ENCODE results near the gene NADK.
"Not testable (repeated sequence)": the region's sequence is repeated elsewhere in the genome, so short reads cannot be mapped to it uniquely, and the experiment has no call there.

The NADK gene

DNA sequence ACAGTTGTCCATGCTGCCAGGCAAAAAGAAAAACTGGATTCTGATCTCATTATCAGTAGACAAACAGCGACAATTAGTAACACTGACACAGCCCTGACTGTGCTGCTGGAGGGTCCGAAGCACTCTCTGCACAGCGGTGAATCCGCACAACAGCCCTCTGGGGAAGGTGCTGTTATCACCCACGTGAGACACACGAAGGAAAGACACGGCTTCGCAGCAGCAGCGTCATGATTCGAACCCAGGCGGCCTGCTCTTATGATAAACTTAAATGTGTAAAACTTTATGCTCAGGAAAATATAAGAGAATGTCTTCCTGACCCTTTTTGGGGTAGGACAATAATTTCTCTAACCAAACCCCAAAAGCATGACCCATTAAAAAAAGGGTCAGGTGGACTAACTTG is 35.7 kb downstream of the NADK start:
- DNase-seq = not testable (repeated sequence)

DNA sequence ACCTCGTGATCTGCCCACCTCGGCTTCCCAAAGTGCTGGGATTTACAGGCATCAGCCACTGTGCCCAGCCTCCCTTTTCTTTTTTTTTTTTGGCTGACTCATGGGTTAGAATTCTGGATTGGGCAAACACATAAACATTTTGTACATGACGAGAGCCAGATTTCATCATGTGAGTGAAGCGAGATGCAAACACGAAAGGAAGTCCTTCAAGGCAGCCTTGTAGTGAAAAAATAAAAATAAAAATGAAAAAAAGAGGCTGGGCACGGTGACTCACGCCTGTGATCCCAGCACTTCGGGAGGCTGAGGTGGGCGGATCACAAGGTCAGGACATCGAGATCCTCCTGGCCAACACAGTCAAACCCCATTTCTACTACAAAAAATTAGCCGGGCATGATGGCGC is 37.3 kb downstream of the NADK start:
- DNase-seq = peak; percentile 35

- DNase-seq = not testable (repeated sequence)
Observed at GRCh38 chr1:1738799-1739337, 39.4 kb downstream of the NADK start.

DNA sequence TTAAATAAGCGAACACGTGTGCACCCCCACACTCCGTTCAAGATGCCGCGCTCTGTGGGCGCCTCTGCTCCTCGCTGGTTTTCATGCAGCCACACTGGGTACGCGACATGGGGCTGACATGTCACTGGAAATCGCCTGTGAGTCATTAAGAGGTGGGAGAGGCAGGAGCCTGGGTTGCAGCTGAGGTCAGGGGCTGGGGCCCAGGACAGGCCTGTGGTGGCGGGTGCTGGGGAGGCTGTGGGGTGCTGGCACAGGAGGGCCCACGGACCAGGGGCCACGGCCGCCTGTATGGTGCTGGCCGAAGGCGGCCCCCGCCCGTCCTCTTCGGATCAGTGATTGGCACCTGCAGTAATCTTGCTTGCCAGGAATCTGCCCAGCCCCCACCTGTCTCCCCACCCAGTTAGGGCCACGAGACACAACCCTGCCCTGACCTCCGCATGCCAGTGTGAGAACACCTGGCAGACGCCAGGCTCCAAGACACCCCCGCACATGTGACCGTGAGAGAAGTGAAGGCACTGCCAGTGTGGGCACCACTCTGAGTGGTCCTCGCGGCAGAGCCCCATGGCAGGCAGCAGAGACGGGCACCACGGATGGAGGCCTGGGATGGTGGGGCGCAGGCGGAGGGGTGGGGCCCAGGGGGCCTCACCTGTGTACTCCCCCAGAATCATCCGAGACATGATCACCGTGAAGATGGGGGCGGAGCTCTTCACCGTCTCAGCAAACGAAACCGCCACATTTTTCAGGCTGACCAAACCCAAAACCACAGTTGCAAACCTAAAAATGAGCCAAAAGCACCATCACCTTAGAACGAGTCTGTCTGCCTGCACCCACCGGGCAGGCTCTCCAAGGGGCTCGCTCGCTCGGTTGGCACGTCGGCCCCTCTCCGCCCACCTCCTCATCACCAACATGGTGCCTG is 40.3 kb downstream of the NADK start:
- DNase-seq = not testable (repeated sequence)

GRCh38 chr1:1732381-1732780 is 45.9 kb downstream of the NADK start:
- DNase-seq = no peak

- no peak for DNase-seq
Observed at GRCh38 chr1:1730870-1731269, 47.4 kb downstream of the NADK start.

GRCh38 chr1:1730230-1730629 is 48.0 kb downstream of the NADK start:
- not testable (repeated sequence) for DNase-seq

DNA sequence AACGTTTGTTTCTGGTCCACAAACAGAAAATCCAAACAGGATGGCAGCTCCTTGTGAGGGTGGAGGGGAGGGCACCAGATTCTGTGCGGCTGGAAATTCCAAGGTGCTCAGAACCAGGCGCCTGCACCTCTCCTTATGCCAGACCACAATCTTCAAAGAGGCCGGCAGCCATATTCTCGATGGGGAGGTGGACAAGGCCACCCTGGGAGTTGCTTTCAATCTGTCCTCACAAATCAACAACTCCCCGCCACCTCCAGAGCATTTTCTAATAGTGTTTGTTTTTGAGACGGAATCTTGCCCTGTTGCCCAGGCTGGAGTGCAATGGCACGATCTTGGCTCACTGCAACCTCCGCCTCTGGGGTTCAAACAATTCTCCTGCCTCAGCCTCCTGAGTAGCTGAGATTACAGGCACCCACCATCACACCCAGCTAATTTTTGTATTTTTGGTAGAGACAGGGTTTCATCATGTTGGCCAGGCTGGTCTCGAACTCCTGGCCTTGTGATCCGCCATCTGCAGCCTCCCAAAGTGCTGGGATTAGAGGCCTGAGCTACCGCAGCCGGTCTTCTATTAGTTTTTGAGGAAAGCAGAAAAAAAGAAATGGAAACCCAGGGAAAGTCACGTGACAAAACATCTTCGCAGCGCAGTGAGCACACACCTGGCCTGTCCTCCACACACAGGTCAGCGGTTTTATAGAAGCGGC is 49.0 kb downstream of the NADK start:
- DNase-seq = not testable (repeated sequence)

DNA sequence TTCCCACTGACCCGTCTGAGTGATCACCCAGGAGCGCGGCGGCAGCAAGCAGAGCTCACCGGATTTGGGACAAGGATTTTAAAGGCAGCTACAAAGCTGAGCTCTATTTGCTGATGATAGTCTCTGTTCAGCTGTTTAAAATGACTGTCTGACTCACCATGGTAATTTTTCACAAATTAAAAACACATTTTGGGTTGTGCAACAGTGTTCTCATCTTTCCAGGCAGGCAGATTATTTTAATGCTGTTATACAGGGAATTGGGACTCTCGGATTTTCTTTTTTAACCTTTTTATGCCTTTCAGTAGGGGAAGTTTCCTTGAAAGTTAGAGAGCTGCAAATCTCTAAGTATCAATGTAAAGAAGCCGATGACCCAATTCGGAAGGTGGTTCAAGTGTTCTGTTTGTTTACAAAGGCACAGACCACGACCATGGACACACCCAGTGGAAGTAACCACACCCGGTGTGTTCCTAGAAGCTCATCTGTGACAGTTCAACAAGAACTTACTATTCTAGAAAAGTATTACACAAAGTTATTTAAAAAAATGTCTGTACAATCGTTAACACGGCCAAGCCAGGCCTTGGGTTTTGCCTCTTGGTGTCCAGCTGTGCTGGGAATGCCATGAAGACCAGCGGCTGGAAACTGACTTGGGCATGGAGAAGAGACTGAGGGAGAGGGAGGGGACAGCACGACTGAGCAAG is 49.8 kb downstream of the NADK start:
- not testable (repeated sequence) for DNase-seq

- not testable (repeated sequence) for DNase-seq
Observed at GRCh38 chr1:1727131-1727651, 51.1 kb downstream of the NADK start.

GRCh38 chr1:1726088-1726487 is 52.2 kb downstream of the NADK start:
- DNase-seq = not testable (repeated sequence)

GRCh38 chr1:1724035-1724864 is 54.0 kb downstream of the NADK start, which contains the start of gene CDK11A:
CDK11A (minus strand) TSS chr1:1724357; CDS start chr1:1722818, 1,539 bp downstream.
- DNase-seq = peak; percentile 92

DNA sequence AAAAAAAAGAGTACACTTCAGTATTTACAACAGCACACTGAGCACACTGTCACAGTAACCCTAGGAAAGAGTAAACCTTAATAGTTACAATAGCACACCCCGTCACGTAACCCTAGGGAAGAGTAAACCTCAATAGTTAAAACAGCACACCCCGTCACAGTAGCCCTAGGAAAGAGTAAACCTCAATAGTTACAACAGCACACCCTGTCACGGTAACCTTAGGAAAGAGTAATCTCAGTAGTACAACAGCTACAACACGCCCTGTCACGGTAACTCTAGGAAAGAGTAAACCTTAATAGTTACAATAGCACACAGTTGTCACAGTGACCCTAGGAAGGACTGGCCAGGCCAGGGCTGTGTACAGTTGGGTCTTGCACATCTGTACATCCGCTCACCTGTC is 57.1 kb downstream of the NADK start:
- DNase-seq = no peak

- not testable (repeated sequence) for DNase-seq
Observed at GRCh38 chr1:1715109-1715883, 63.0 kb downstream of the NADK start.

- not testable (repeated sequence) for DNase-seq
Observed at GRCh38 chr1:1707897-1708296, 70.4 kb downstream of the NADK start.

DNA sequence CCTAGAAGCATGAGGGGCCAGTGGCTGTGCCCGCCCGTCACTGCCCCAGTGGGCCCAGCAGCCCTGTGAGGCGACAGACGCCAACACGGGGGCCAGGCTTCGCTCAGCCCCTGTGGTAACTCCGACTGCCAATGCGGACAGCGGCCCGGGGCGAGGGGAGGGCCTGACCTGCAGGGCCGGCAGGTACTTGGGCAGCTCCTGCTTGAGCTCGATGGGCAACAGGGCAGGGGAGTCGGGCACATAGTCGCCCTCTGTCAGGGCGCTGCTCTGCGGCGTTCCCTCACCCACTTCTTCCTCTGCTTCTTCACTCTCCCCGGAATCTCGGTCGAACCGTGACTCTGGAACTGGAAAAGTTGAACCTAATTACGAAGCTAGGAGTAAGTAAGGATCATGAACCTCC is 71.0 kb downstream of the NADK start:
- DNase-seq = not testable (repeated sequence)

DNA sequence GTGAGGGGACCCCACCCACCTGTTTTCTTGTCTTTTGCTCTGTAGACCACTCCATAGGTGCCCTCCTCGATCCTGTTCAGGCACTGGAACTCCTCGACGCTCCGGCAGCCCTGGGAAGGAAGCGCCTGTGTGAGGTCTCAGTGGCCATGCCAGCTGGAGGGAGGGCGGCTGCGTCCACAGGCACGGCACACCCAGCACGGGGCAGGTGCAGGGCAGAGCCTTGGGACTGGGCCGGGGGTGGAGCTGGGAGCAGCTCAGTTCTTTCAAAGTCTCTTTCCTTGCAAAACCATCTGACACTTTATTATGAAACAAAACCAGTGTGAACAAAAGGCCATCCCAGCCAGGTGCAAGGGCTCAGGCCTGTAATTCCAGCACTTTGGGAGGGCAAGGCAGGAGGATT is 72.6 kb downstream of the NADK start:
- DNase-seq = not testable (repeated sequence)

- not testable (repeated sequence) for DNase-seq
Observed at GRCh38 chr1:1704284-1704957, 73.8 kb downstream of the NADK start.

DNA sequence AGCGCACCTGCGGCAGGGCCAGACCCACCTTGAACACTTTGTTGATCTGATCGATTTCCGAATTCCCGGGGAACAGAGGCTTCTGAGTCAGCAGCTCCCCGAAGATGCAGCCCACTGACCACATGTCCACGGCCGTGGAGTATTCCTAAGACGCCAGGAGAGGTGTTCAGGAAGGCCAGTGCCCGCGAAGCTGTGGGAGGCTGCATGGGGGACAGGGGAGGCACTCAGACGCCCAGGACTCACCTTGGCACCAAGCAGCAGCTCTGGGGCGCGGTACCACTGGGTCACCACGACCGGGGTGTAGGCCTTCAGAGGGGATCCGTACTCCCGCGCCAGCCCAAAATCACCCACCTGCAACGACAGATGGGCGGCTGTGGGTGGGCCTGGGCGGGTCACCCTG is 74.5 kb downstream of the NADK start:
- DNase-seq = no peak

DNA sequence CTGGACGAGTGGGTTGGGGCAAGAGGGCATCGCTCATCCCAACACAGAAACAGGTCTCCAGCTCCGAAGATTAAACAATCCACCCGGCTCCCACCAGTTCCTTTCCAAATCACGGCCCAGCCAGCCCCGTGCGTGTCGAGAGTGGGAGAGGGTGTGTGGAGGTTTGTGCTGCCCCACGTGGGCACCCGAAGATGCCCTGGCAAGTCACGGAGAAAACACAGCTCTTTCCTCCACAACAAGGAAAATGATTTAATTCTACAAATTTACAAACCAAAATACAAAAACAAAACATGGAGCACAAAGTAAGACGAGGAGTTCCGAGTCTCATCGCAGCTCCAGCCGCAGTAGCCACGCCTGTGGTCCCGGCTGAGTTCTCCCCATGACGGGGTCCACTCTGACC is 75.8 kb downstream of the NADK start:
- not testable (repeated sequence) for DNase-seq
